ENCODE data around the gene GRP. TPM values are rescaled to one million over a fixed set of nuclear protein-coding genes. Genes with fewer than 3 reads are reported as not detected.

The GRP gene
- polyA plus RNA-seq, 1 donor: 3.4 TPM

DNA sequence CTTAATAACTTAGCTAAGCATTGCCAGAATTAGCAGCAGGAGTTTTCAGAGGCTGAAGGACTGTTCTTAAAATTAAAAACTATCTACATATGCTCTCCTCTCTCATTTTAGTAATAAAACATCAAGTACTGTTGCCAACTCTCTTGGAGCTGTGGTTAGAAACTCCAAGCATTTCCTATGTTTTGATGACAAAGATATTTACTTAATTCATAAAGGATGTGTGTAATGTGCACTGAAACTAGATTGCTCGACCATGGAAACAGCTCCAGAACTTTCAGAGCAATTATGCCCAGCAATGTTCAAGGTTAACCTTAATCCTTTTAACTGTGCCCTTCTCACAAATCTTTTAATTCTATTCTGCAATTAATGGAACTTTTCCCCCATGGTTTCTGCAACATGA, 8.4 kb downstream of the GRP start:
- peaks cover 32% of the 10 kb centered on the region for H3K27me3 ChIP-seq (ENCODE audit: control insufficient read depth, insufficient read depth, low read length)
- no peak for DNase-seq

DNA sequence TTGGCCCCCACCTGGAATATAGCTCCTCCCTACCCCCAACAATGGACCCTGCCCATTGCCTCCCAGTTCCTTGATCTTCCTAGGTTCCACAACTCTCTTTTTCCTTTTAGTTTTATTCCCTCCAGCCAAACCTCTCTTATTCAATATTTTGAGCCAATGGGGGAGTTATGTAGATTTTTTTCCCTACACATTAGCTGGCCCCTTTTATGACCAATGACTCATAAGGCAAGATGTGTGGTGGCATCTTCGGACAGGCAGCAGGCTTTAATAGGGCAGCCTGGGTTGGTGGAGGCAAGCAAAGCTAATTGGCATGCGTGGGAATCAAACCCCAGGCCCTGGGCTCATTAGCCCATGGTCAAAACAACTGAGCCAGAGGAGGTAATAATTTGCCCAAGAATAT, 9.2 kb downstream of the GRP start:
- no peak overlapping the region for H3K27ac ChIP-seq (ENCODE audit: low read length)
- no CpG with 5 or more reads among the region's 2 CpGs for WGBS (ENCODE audit: insufficient coverage, low lambda C conversion rate)
- H3K4me3 ChIP-seq (ENCODE audit: low read length): no peak overlapping the region
- peaks cover 28% of the 10 kb centered on the region for H3K27me3 ChIP-seq (ENCODE audit: control insufficient read depth, insufficient read depth, low read length)
- no peaks in the 10 kb centered on the region for H3K4me1 ChIP-seq (ENCODE audit: control insufficient read depth, insufficient read depth, low read length)
- DNase-seq: no peak
- no peaks in the 10 kb centered on the region for H3K9me3 ChIP-seq (ENCODE audit: control insufficient read depth, low read depth, low read length)
- no peaks in the 10 kb centered on the region for H3K36me3 ChIP-seq (ENCODE audit: control insufficient read depth, insufficient read depth, low read length)

More for the DNA sequence above, 8.4 kb downstream of the GRP start:
- H3K9me3 ChIP-seq (ENCODE audit: control insufficient read depth, low read depth, low read length): no peaks in the 10 kb centered on the region
- no peaks in the 10 kb centered on the region for H3K4me1 ChIP-seq (ENCODE audit: control insufficient read depth, insufficient read depth, low read length)
- no CpG with 5 or more reads among the region's 1 CpG for WGBS (ENCODE audit: insufficient coverage, low lambda C conversion rate)
- no peaks in the 10 kb centered on the region for H3K36me3 ChIP-seq (ENCODE audit: control insufficient read depth, insufficient read depth, low read length)
- H3K4me3 ChIP-seq (ENCODE audit: low read length): no peak overlapping the region
- no peak overlapping the region for H3K27ac ChIP-seq (ENCODE audit: low read length)

DNA sequence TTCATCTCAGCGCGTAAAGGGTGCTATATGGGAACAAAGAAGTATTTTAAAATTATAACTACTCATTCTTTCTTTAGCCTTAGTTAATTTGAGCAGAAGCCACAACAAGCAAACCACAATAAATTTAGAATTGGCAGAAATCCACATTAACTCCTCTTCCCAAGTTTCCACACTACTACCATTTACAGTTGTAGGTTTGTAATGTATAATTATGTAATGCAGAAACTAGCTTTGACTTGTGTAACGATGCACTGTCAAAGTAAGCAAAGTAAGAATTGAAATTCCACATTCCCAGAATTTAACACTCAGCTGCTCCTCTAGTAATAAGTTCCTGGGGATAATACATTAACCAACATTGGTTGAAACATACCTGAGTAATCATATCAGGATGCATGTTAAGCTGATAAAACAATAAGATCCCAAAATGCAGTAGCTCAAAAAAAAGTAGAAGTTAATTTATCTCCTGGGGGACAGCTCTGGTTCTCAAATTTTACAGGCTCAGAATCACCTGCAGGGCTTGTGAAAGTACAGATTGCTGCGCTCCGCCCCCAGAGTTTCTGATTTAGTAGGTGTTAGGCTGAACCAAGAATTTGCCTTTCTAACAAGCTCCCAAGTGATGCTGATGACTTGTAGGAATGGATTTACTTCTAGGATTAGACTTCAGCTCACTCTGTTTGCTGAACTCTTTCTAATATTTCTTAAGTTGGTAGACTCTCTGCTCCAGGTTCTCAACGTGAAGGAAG, 9.9 kb downstream of the GRP start:
- H3K9me3 ChIP-seq (ENCODE audit: control insufficient read depth, low read depth, low read length): no peaks in the 10 kb centered on the region
- no peaks in the 10 kb centered on the region for H3K36me3 ChIP-seq (ENCODE audit: control insufficient read depth, insufficient read depth, low read length)
- whole genome bisulfite sequencing (ENCODE audit: insufficient coverage, low lambda C conversion rate): 81% methylated on average over 3 of the region's 6 CpGs
- DNase-seq: no peak
- no peaks in the 10 kb centered on the region for H3K4me1 ChIP-seq (ENCODE audit: control insufficient read depth, insufficient read depth, low read length)
- H3K27ac ChIP-seq (ENCODE audit: low read length): no peak overlapping the region
- peaks cover 28% of the 10 kb centered on the region for H3K27me3 ChIP-seq (ENCODE audit: control insufficient read depth, insufficient read depth, low read length)
- H3K4me3 ChIP-seq (ENCODE audit: low read length): no peak overlapping the region

DNA sequence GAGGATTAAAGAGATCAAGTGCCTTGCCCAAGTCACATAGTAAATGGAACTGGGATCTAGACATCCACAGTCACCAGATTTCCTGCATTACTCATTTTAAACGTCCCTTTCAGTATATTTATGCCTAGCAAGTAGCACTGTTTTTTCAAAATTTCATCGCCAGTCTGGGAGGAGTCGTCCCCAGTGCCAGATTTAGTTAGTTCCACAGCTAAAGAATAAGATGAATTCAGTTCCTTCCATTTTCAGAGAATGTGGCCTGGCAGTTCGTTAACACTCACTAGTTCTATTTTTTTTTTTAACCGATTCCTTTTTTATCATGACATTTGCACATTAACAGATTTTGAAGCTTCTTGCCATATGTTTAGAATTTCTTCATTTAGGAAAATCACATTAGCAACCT, 11.2 kb downstream of the GRP start:
- no peaks in the 10 kb centered on the region for H3K4me1 ChIP-seq (ENCODE audit: control insufficient read depth, insufficient read depth, low read length)
- H3K9me3 ChIP-seq (ENCODE audit: control insufficient read depth, low read depth, low read length): no peaks in the 10 kb centered on the region
- peaks cover 22% of the 10 kb centered on the region for H3K27me3 ChIP-seq (ENCODE audit: control insufficient read depth, insufficient read depth, low read length)
- no peak overlapping the region for H3K27ac ChIP-seq (ENCODE audit: low read length)
- no peaks in the 10 kb centered on the region for H3K36me3 ChIP-seq (ENCODE audit: control insufficient read depth, insufficient read depth, low read length)
- DNase-seq: no peak
- WGBS (ENCODE audit: insufficient coverage, low lambda C conversion rate): 20% methylated on average over 1 of the region's 5 CpGs
- H3K4me3 ChIP-seq (ENCODE audit: low read length): no peak overlapping the region

DNA sequence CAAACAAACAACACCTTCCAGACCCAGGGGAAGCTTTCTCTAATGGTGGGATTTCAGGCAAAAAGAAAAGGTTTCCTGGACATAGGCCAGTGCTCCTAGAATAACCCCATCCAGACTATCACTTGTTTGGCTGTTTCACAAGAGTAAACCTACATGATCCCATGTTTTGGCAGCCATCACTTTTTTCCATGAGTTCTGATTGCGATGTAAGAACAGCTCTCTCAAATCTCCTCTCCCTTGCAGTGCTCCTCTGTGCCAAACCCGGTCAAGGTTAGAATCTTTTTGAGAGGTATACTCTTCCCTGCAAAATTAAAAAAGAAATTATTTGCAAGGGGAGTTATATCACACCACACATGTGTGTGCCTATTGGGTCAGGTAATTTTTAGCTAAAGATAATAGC, 11.9 kb downstream of the GRP start:
- H3K4me1 ChIP-seq (ENCODE audit: control insufficient read depth, insufficient read depth, low read length): no peaks in the 10 kb centered on the region
- no CpG with 5 or more reads among the region's 2 CpGs for WGBS (ENCODE audit: insufficient coverage, low lambda C conversion rate)
- no peaks in the 10 kb centered on the region for H3K9me3 ChIP-seq (ENCODE audit: control insufficient read depth, low read depth, low read length)
- DNase-seq: no peak
- H3K36me3 ChIP-seq (ENCODE audit: control insufficient read depth, insufficient read depth, low read length): no peaks in the 10 kb centered on the region
- no peak overlapping the region for H3K27ac ChIP-seq (ENCODE audit: low read length)
- H3K4me3 ChIP-seq (ENCODE audit: low read length): no peak overlapping the region
- H3K27me3 ChIP-seq (ENCODE audit: control insufficient read depth, insufficient read depth, low read length): peaks cover 18% of the 10 kb centered on the region

DNA sequence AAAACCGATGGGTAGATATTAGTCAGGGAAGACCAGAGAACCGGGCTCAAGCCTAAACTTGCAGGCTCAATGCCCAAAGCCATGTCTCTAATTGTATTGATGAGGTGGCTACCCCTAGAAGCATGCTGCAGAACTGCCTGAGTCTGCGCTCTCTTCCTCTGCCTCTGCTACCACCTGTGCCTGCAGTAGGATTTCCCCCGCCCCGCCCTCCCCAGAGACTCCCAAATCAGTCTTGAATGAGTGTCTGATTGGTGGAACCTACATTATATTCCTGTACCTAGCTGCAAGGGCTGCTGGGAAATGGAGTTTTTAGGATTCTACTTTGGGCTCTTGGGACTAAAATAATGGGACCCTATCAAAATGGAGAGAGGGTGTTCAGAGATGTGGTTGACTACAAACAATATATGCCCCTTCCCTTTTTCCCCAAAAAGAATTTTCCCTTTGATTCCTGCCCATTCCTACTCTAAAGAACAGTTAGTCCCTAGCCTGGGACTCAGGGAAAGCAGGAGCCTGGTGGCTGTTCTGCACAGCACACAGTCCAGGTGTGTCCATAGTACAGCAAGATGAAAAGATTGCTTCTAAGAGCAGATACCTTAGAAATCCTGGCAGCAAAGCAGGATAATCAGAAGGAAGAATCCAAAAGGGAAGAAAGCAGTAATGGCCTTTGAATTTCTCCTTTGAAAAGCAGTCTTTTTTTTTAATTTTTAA, 12.5 kb downstream of the GRP start:
- H3K36me3 ChIP-seq (ENCODE audit: control insufficient read depth, insufficient read depth, low read length): no peaks in the 10 kb centered on the region
- no peak for DNase-seq
- H3K4me1 ChIP-seq (ENCODE audit: control insufficient read depth, insufficient read depth, low read length): no peaks in the 10 kb centered on the region
- H3K9me3 ChIP-seq (ENCODE audit: control insufficient read depth, low read depth, low read length): no peaks in the 10 kb centered on the region
- H3K27me3 ChIP-seq (ENCODE audit: control insufficient read depth, insufficient read depth, low read length): peaks cover 18% of the 10 kb centered on the region
- WGBS (ENCODE audit: insufficient coverage, low lambda C conversion rate): no CpG with 5 or more reads among the region's 5 CpGs
- H3K27ac ChIP-seq (ENCODE audit: low read length): no peak overlapping the region
- H3K4me3 ChIP-seq (ENCODE audit: low read length): no peak overlapping the region

DNA sequence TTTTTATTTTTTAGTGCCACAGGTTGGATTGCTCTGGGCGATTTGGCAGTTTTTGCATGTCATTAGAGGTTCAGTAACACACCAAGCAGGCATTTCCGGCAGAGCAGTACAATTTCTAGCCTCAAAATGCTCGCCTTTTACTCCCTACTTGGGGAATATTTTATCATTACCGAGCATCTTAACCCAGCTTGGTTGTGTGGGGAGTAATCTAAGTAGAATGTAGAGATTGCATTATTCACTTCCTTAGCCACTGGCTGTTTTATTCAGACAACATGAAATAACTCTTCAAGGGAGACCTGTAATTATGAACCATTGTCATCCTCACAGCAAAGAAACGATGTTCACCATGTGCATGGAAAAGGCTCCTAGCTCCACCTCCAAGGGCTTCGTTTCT, 13.1 kb downstream of the GRP start:
- H3K27me3 ChIP-seq (ENCODE audit: control insufficient read depth, insufficient read depth, low read length): peaks cover 18% of the 10 kb centered on the region
- H3K36me3 ChIP-seq (ENCODE audit: control insufficient read depth, insufficient read depth, low read length): no peaks in the 10 kb centered on the region
- H3K4me3 ChIP-seq (ENCODE audit: low read length): no peak overlapping the region
- 93% methylated on average over 3 of the region's 6 CpGs for WGBS (ENCODE audit: insufficient coverage, low lambda C conversion rate)
- no peak overlapping the region for H3K27ac ChIP-seq (ENCODE audit: low read length)
- H3K4me1 ChIP-seq (ENCODE audit: control insufficient read depth, insufficient read depth, low read length): no peaks in the 10 kb centered on the region
- DNase-seq: no peak
- H3K9me3 ChIP-seq (ENCODE audit: control insufficient read depth, low read depth, low read length): no peaks in the 10 kb centered on the region

DNA sequence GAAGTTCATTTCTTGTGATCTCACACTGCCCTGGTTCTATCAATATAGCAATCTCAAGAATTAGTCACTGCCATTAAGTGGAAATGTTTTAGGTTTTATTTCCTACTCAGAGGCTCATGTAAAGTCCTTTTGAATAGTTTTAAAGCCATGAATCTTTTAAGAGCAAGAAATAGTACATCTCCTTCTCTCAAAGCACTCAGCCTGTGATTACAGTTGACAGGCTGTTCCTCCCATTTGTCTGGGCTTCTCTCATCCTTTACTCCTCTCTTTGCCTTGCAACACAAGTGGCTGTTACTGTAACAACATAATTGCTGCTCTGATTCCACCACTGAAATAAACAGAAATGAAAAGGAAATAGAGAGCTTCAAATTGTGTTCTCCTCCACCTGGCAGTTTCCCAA, 18.4 kb downstream of the GRP start:
- H3K4me3 ChIP-seq (ENCODE audit: low read length): no peak overlapping the region
- H3K27me3 ChIP-seq (ENCODE audit: control insufficient read depth, insufficient read depth, low read length): no peaks in the 10 kb centered on the region
- H3K36me3 ChIP-seq (ENCODE audit: control insufficient read depth, insufficient read depth, low read length): no peaks in the 10 kb centered on the region
- DNase-seq: no peak
- H3K9me3 ChIP-seq (ENCODE audit: control insufficient read depth, low read depth, low read length): no peaks in the 10 kb centered on the region
- no peak overlapping the region for H3K27ac ChIP-seq (ENCODE audit: low read length)
- H3K4me1 ChIP-seq (ENCODE audit: control insufficient read depth, insufficient read depth, low read length): no peaks in the 10 kb centered on the region

DNA sequence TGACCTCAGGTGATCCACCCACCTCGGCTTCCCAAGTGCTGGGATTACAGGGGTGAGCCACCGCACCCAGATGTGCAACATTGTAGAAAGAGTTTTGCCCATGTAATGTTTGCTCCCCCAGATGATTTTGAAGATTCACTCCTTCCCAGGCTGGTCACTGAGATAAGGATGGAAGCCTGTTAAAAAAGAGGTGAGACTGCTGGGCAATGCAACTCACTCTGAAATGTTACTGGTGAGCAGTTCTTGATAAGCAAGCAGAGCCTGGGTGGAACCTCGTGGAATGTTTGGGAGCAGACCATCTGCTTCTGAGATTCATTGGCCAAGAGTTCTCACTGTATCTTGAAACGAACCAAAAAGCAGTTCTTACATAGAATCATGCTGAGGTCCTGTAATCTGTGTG, 19.7 kb downstream of the GRP start:
- H3K4me1 ChIP-seq (ENCODE audit: control insufficient read depth, insufficient read depth, low read length): no peaks in the 10 kb centered on the region
- no peaks in the 10 kb centered on the region for H3K9me3 ChIP-seq (ENCODE audit: control insufficient read depth, low read depth, low read length)
- H3K27me3 ChIP-seq (ENCODE audit: control insufficient read depth, insufficient read depth, low read length): no peaks in the 10 kb centered on the region
- no peak for DNase-seq
- WGBS (ENCODE audit: insufficient coverage, low lambda C conversion rate): no CpG with 5 or more reads among the region's 4 CpGs
- no peak overlapping the region for H3K27ac ChIP-seq (ENCODE audit: low read length)
- H3K4me3 ChIP-seq (ENCODE audit: low read length): no peak overlapping the region
- no peaks in the 10 kb centered on the region for H3K36me3 ChIP-seq (ENCODE audit: control insufficient read depth, insufficient read depth, low read length)

DNA sequence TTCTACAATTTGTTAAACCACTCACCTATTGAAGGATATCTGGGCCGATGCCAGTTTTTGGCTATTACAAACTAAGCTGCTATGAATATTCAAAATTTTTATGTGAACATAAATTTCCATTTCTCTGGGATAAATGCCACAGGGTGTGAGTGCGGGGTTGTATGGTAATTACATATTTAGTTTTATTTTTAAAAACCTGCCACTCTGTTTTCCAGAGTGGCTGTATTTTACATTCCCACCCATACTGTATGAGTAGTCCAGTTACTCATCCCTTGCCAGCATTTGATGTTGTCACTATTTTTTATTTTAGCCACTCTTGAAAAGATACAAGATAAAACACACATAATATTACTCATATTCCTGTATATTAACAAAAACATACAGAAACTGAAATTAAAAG, 22.9 kb downstream of the GRP start:
- no peaks in the 10 kb centered on the region for H3K36me3 ChIP-seq (ENCODE audit: control insufficient read depth, insufficient read depth, low read length)
- no peak for DNase-seq
- 92% methylated on average over 2 of the region's 2 CpGs for WGBS (ENCODE audit: insufficient coverage, low lambda C conversion rate)
- H3K4me3 ChIP-seq (ENCODE audit: low read length): no peak overlapping the region
- H3K27ac ChIP-seq (ENCODE audit: low read length): no peak overlapping the region
- no peaks in the 10 kb centered on the region for H3K4me1 ChIP-seq (ENCODE audit: control insufficient read depth, insufficient read depth, low read length)
- H3K27me3 ChIP-seq (ENCODE audit: control insufficient read depth, insufficient read depth, low read length): peaks cover 12% of the 10 kb centered on the region
- no peaks in the 10 kb centered on the region for H3K9me3 ChIP-seq (ENCODE audit: control insufficient read depth, low read depth, low read length)

DNA sequence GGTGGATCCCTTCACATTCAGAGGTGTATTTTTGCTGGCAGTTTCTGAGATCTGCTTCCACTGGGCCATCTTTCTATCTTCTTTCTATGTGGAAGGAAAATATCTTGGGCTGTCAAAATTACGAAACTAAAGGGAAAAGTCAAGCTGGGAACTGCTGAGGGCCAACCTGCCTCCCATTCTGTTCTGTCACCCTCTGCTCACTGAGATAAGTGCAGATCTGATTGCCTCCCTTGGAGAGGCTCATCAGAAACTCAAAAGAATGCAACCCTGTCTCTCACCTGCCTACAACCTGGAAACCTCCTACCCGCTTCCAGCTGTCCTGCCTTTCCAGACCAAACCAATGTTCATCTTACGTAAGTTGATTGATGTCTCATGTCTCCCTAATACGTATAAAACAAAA, 26.8 kb downstream of the GRP start:
- Histone ChIP-seq H3K9me3 (ENCODE audit: control insufficient read depth, low read depth, low read length) (no peaks in the 10 kb centered on the region), H3K27me3 (ENCODE audit: control insufficient read depth, insufficient read depth, low read length) (peaks cover 16% of the 10 kb centered on the region), H3K36me3 (ENCODE audit: control insufficient read depth, insufficient read depth, low read length) (no peaks in the 10 kb centered on the region), H3K27ac (ENCODE audit: low read length) (no peak overlapping the region), H3K4me3 (ENCODE audit: low read length) (no peak overlapping the region), H3K4me1 (ENCODE audit: control insufficient read depth, insufficient read depth, low read length) (no peaks in the 10 kb centered on the region)
- no CpG with 5 or more reads among the region's 4 CpGs for WGBS (ENCODE audit: insufficient coverage, low lambda C conversion rate)
- DNase-seq: no peak

Measured in large intestine (tissue), 3 donors.